Activated T-helper 1 cell treated with anti-CD3 and anti-CD28 coated beads, Interleukin-2, amount 50 U/mL, for 16 hours (primary cell): Measurements from ENCODE around the gene NCS1.

ENCODE experiments used
- DNase-seq, 2 donors: peaks; one replicate each; pipeline ENCODE4 v3.0.0-alpha.2; 2020; ENCODE audit warnings: low read depth in 1 of 2, low spot score in 1 of 2

Gene NCS1

DNA sequence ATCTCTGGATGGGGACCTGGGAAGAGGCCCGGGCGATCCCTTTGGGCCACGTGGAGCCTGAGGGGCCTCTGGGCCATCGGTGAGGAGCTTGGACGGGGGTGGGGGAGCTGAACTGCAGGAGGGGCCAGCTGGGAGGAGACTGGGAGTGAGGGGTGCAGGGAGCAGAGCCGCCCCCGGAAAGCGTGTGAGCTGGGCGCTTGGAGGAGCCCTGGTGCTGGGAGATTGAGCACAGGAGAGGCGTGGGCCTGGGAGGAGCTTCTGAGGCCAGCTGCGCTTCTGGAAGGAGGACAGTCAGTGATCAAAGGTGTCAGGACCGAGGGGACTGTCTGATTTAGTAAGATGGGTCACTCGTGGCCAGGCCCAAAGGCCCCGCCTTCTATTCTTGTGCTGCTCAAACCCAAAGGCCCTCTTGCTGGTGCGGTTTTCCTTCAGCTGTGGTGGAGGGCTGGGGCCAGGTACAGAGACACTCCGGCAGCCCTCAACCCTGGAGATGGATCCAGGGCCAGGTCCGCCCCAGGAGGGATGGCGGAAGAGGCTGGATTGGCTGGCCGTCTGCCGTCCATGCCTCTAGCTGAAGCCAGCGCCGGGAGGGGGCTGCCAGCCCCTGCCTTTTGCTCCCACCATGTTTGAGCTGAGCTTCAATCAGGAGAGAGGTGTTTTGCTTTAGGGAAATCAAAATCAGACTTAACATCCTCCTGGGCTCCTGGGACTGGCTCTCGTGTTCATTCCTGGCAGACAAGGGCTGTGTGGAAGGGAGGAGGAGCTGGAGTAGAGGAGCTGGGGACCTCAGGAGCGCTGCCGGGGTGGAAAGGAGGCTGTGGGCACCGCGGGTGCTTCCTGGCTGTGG is 21.6 kb downstream of the NCS1 start:
- no peak for DNase-seq

DNA sequence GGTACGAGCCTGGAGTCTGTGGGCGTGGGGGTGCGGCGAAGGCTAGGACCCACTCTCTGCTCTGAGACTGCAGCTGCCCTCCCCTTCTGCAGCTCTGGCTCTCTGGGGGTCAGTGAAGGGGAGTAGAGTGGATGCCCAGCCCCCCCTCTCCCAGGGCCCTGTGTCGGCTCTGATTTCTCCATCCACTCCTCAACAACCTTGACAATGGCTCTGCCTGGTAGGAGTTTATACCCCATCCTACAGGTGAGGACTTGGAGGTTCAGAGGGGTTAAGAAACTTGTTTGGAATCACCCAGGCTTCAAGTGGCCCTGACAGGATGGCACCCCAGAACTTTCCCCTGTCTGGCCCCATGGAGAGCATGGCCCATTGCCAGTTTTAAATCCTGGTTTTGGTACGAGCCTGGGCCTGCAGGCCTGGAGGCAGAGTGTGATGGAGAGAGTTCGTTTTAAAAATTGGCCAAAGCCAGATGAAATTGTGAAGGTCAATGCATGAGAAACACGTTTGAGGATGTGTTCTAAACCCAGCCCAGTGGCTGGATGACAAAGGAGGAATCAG is 22.3 kb downstream of the NCS1 start:
- DNase-seq, result no peak

GRCh38 chr9:130195638-130196037 is 23.4 kb downstream of the NCS1 start:
- no peak for DNase-seq

- DNase-seq, result no peak
Observed at GRCh38 chr9:130196643-130197042, 24.4 kb downstream of the NCS1 start.

DNA sequence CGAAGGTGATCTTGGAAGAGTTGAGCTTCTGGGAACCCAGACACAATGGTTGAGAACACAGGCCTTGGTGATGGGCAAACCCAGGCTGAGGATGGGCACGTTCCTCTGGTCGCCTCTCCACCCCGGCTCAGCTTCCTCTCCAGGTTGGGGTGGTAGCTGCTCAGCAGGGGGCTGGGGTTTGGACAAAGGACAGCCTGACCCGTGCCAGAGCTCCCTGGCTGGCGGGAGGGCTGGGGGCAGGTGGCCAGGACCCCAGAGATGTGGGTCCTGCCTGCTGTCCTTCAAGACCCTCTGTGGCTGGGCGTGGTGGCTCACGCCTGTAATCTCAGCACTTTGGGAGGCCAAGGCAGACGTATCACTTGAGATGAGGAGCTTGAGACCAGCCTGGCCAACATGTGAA is 25.2 kb downstream of the NCS1 start:
- DNase-seq, result no peak

- DNase-seq, result no peak
Observed at GRCh38 chr9:130197888-130198287, 25.7 kb downstream of the NCS1 start.

- DNase-seq, result no peak
Observed at GRCh38 chr9:130198501-130199179, 26.4 kb downstream of the NCS1 start.

- no peak for DNase-seq
Observed at GRCh38 chr9:130199605-130200004, 27.4 kb downstream of the NCS1 start.

DNA sequence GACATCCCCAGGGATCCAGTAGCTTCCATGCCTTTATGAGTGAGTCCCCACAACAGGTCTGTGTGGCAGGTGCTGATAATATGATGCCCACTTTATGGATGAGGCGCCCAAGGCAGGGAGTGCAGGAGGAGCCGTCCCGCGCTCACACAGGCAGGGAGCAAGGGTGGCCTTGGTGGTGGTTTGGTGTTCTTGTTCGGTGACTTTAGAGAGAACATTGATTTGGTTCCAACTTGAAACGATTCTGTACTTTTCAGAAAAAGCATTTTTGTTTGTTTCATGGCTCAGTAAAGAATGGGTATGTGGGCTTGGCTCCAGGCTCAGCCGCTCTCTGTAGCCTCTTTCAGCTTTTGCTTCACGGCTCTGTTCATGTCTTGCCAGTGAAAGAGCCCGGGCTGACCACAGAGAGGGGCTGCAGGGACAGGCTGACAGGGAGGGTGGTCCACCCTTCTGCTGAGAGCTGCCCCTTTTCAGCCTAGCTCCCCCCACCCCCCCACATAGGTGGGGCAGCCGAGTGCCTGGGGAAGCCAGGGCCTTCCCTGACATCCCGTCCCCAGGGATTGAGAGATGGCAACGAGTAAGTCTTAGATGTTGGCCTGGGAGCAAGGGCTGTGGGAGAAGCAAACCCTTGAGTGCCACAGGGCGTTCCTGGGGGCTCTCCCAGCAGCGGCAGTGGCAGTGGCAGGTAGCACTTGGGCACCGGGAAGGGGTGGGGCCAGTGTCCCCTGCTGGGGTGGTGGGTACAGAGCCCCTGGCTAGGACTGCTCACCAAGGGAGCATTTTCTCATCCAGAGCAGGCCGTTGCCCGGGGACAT is 28.0 kb downstream of the NCS1 start:
- DNase-seq, result no peak

GRCh38 chr9:130201399-130201873 is 29.2 kb downstream of the NCS1 start:
- no peak for DNase-seq

DNA sequence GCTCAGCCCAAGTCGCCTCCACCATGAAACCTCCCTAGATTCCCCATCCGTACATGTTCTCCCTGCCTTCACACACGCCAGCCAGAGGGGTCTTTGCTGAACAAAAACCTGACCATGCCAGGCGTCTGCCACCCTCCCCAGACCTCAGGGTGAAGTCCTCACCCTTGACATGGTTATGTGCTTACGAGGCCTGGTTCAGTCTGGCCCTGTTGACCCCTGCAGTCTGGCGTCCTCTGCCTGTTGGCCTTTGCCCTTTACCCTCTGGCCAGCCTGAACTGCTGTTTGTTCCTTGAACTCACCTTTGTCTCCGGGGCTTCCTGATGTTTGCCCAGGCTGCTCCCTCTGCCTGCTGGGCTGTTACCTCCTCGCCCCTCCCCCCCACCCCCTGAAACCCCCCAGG is 29.8 kb downstream of the NCS1 start:
- no peak for DNase-seq

GRCh38 chr9:130204341-130204740 is 32.1 kb downstream of the NCS1 start:
- no peak for DNase-seq

DNA sequence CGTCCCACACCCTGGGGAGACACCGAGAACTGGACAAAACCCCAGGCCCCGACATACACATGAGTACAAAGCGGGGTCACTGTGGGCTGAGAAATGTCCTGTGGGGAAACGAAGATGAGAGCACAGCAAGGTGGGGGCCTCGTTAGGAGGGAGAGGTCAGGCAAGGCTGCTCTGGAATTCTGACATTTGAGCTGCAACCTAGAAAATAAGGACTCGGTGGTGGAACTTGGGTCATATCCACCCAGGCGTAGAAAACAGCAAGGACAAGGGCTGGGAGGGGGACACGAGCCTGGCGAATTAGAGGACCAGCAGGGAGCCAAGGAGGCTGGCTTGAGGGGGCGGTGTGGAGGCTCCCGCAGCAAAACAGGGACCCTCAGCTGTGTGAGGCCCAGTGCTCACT is 32.8 kb downstream of the NCS1 start:
- DNase-seq, result no peak

- DNase-seq, result no peak
Observed at GRCh38 chr9:130205912-130206311, 33.7 kb downstream of the NCS1 start.

DNA sequence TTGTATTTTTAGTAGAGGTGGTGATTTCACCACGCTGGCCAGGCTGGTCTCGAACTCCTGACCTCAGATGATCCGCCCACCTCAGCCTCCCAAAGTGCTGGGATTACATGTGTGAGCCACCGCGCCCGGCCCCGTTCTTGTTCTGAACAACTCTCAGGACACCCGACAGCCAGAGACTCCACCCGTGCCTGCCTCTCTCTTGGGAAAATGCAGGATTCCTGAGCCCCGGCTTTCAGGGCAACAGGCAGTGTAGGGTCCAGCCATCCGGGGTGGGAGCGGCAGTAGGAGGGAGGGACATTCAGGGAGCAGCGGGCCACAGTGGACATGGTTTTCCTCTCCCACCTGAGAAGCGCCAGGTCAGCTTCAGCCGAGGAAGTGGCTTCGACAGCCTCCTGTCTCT is 34.4 kb downstream of the NCS1 start:
- no peak for DNase-seq

DNA sequence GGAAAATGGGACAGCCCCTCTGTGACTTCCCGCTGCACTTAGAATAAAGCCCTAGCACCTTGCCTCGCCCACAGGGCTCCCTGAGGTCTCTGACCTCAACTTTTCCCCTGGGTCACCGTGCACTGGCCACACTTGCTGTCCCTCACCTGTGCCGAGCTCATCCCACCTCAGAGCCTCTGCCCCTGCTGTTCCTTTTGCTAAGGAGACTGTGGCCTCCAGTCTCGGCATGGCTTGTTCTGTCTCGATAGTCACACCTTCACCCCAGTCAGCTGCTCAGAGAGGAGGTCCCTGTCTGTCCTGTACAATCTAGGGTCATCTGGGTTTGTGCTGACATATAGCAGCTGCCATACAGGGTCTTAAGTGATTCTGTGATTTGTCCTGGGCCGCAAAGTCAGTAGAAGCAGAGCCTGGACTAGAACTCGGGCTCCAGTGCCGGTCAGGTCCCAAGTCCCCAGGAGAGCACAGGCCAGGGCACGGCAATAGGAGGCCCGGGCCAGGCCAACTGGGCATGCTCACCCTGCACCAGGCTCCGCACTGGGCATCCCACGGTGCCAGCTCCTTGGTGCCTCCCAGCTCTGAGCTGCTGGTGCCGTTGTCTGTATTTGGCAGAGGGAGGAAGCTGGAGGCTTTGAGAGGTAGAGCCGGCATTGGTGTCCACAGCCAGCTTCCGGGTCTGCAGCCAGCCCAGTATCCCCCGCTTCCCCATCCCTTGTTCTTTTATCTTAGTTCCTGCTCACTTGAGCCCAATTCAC is 35.2 kb downstream of the NCS1 start:
- DNase-seq, result no peak

- no peak for DNase-seq
Observed at GRCh38 chr9:130208600-130209347, 36.6 kb downstream of the NCS1 start.

- DNase-seq, result no peak
Observed at GRCh38 chr9:130209422-130209821, 37.2 kb downstream of the NCS1 start.

- DNase-seq, result no peak
Observed at GRCh38 chr9:130211548-130212226, 39.5 kb downstream of the NCS1 start.
